ENCODE results near the gene TXNL4B. TPM values are rescaled to one million over a fixed set of nuclear protein-coding genes. Genes with fewer than 3 reads are reported as not detected.

Gene TXNL4B
- total and polyA plus RNA-seq, 2 donors (not counting 1 experiment from before 2014, with no cell fraction given): 9.9 to 16.1 TPM

DNA sequence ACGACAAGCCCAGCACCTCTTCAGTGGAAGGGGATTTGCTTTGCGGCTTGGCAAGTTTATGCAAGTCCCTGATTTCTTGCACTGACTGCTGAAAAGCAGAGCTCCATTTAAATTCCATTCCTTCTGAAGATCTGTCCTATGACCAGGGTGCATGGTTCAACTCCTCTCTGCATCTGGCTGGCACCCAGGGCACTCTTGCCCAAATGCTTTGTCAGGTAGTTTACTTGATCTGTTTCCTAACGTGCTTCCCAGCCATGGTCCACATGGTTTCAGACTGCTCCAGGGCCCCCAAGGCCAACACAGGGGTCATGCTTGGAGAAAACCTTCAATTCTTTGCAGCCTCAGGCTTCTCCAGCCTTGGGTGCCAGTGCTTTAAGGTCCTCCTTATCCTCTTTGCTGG, 50.4 kb downstream of the TXNL4B start:
- no peak for TF ChIP-seq EZH2 (IDR thresholded peaks at IDR 0.05; ENCODE audit: borderline replicate concordance, insufficient read depth, low read depth, low read length, poor library complexity, severe bottlenecking)
- TF ChIP-seq, protein P1, sequence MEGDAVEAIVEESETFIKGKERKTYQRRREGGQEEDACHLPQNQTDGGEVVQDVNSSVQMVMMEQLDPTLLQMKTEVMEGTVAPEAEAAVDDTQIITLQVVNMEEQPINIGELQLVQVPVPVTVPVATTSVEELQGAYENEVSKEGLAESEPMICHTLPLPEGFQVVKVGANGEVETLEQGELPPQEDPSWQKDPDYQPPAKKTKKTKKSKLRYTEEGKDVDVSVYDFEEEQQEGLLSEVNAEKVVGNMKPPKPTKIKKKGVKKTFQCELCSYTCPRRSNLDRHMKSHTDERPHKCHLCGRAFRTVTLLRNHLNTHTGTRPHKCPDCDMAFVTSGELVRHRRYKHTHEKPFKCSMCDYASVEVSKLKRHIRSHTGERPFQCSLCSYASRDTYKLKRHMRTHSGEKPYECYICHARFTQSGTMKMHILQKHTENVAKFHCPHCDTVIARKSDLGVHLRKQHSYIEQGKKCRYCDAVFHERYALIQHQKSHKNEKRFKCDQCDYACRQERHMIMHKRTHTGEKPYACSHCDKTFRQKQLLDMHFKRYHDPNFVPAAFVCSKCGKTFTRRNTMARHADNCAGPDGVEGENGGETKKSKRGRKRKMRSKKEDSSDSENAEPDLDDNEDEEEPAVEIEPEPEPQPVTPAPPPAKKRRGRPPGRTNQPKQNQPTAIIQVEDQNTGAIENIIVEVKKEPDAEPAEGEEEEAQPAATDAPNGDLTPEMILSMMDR (IDR thresholded peaks at IDR 0.05): no peak
- no peak for ATAC-seq (ENCODE audit: low read depth)
- H3K27me3 Mint-ChIP-seq: no peaks in the 10 kb centered on the region

DNA sequence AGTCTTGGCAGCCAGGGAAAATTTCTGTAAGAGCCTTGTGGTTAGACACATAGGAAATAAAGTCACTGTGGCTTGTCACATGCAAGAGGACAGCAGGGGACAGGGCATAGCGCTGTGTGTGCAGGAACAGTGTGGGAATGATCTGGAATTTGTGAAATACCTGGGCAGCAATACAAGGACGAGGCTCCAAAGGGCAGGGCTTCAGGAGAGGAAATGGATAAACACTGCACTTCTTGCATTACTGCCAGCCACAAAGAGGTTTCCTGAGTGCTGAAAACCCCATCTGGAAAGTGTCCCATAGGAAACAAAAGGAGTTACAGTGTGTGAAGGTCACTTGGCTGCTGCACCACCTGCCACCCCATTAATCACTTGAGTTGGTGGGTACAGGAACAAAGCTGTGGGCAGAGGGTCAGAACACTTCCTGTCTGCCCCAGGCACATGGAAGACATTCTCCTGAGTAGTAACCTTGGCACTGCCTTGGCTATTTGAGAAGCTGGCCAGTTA, 51.2 kb downstream of the TXNL4B start:
- no peak for DNase-seq
- TF ChIP-seq EZH2 (IDR thresholded peaks at IDR 0.05; ENCODE audit: borderline replicate concordance, insufficient read depth, low read depth, low read length, poor library complexity, severe bottlenecking): no peak
- TF ChIP-seq, protein P1 (IDR thresholded peaks at IDR 0.05): no peak
- H3K27me3 Mint-ChIP-seq: no peaks in the 10 kb centered on the region
- Histone ChIP-seq H2AFZ (ENCODE audit: insufficient read depth, low read depth, low read length, poor library complexity, severe bottlenecking) (no peak overlapping the region), H3K9ac (ENCODE audit: low read length) (no peak overlapping the region), H4K20me1 (ENCODE audit: control insufficient read depth, insufficient read depth, low read length, poor library complexity, severe bottlenecking) (no peaks in the 10 kb centered on the region), H3K9me3 (ENCODE audit: control extremely low read depth in 1 of 3, control insufficient read depth in 2 of 3, insufficient read depth in 1 of 3, low read length in 2 of 3) (peaks cover 0 to 1% (median 0%) of the 10 kb centered on the region in 3 donors), H3K4me2 (replicated peaks; ENCODE audit: low read depth, low read length, poor library complexity, severe bottlenecking) (no peak overlapping the region), H3K79me2 (ENCODE audit: control insufficient read depth, insufficient read depth, low read length) (no peaks in the 10 kb centered on the region), H3K36me3 (replicated peaks in 1 of 2; ENCODE audit: control extremely low read depth in 1 of 2, control insufficient read depth in 1 of 2, extremely low read depth in 1 of 2, insufficient read depth in 2 of 2, low read length in 1 of 2) (peaks cover 6 to 16% of the 10 kb centered on the region in 2 experiments), H3K27ac (ENCODE audit: low read length in 2 of 2) (no peak overlapping the region), H3K27me3 (replicated peaks in 1 of 4; ENCODE audit: control extremely low read depth in 1 of 4, control insufficient read depth in 3 of 4, insufficient read depth in 4 of 4, low read length in 3 of 4) (no peaks in the 10 kb centered on the region), H3K4me1 (ENCODE audit: control insufficient read depth in 2 of 2, insufficient read depth in 2 of 2, low read length in 2 of 2) (no peaks in the 10 kb centered on the region), H3K4me3 (ENCODE audit: control extremely low read depth in 1 of 5, extremely low read depth in 1 of 5, insufficient read depth in 1 of 5, low read depth in 2 of 5, low read length in 4 of 5) (no peak overlapping the region)
- intact Hi-C loops (cut with micrococcal nuclease): no loop called here
- CTCF ChIA-PET: interaction anchor here (1.0 kb wide), 1 partner anchor 161 kb away, joined by 3 read pairs; no protein-coding TSS in a partner anchor
- H3K4me1 Mint-ChIP-seq: no peaks in the 10 kb centered on the region
- no peak overlapping the region for H3K4me3 Mint-ChIP-seq
- no peaks in the 10 kb centered on the region for H3K9me3 Mint-ChIP-seq (ENCODE audit: insufficient read depth)
- WGBS (ENCODE audit: insufficient coverage): 49% methylated on average over 2 of the region's 2 CpGs
- no peak overlapping the region for H3K27ac Mint-ChIP-seq
- POLR2A ChIA-PET: no interaction called here
- ATAC-seq (ENCODE audit: low read depth): no peak

More for the DNA sequence above, 50.4 kb downstream of the TXNL4B start:
- Histone ChIP-seq H4K20me1 (ENCODE audit: control insufficient read depth, insufficient read depth, low read length, poor library complexity, severe bottlenecking) (no peaks in the 10 kb centered on the region), H3K79me2 (ENCODE audit: control insufficient read depth, insufficient read depth, low read length) (no peaks in the 10 kb centered on the region), H3K4me3 (ENCODE audit: control extremely low read depth in 1 of 5, extremely low read depth in 1 of 5, insufficient read depth in 1 of 5, low read depth in 2 of 5, low read length in 4 of 5) (no peak overlapping the region), H2AFZ (ENCODE audit: insufficient read depth, low read depth, low read length, poor library complexity, severe bottlenecking) (no peak overlapping the region), H3K27ac (ENCODE audit: low read length in 2 of 2) (no peak overlapping the region), H3K36me3 (replicated peaks in 1 of 2; ENCODE audit: control extremely low read depth in 1 of 2, control insufficient read depth in 1 of 2, extremely low read depth in 1 of 2, insufficient read depth in 2 of 2, low read length in 1 of 2) (peaks cover 6 to 16% of the 10 kb centered on the region in 2 experiments), H3K9me3 (ENCODE audit: control extremely low read depth in 1 of 3, control insufficient read depth in 2 of 3, insufficient read depth in 1 of 3, low read length in 2 of 3) (peaks cover 0 to 1% (median 0%) of the 10 kb centered on the region in 3 donors), H3K27me3 (replicated peaks in 1 of 4; ENCODE audit: control extremely low read depth in 1 of 4, control insufficient read depth in 3 of 4, insufficient read depth in 4 of 4, low read length in 3 of 4) (no peaks in the 10 kb centered on the region), H3K4me1 (ENCODE audit: control insufficient read depth in 2 of 2, insufficient read depth in 2 of 2, low read length in 2 of 2) (no peaks in the 10 kb centered on the region), H3K4me2 (replicated peaks; ENCODE audit: low read depth, low read length, poor library complexity, severe bottlenecking) (no peak overlapping the region), H3K9ac (ENCODE audit: low read length) (no peak overlapping the region)
- POLR2A ChIA-PET: no interaction called here
- no peaks in the 10 kb centered on the region for H3K9me3 Mint-ChIP-seq (ENCODE audit: insufficient read depth)
- 92% methylated on average over 3 of the region's 3 CpGs for WGBS (ENCODE audit: insufficient coverage)
- DNase-seq: no peak
- H3K4me1 Mint-ChIP-seq: no peaks in the 10 kb centered on the region
- H3K27ac Mint-ChIP-seq: no peak overlapping the region
- no peak overlapping the region for H3K4me3 Mint-ChIP-seq
- CTCF ChIA-PET: no interaction called here
- intact Hi-C loops (cut with micrococcal nuclease): no loop called here
